ENCODE data around the gene RFX4. TPM values are rescaled to one million over a fixed set of nuclear protein-coding genes. Genes with fewer than 3 reads are reported as not detected.

RFX4 gene
- total RNA-seq, 1 experiment from 2014 or later: not detected

DNA sequence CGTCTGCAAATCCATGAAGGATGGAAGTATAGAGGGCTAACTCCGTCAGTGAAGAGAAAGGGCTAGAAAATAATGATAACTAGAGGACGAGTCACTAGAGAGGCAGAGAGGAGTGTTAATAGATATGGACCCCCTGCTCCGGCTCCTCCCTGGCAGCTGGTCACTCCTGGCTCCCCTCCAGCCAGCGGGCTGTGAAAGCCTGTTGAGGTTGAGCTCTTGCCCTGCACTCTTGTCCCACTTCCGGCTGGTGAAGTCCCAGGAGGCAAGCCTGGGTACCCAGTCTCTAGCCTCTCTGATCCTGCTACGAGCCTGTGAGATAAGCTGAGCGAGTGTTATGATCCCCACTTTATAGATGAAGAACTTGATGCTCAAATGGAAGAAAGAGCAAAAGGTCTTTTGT, 90.3 kb downstream of the RFX4 start (continued):
- TF ChIP-seq, protein P1, sequence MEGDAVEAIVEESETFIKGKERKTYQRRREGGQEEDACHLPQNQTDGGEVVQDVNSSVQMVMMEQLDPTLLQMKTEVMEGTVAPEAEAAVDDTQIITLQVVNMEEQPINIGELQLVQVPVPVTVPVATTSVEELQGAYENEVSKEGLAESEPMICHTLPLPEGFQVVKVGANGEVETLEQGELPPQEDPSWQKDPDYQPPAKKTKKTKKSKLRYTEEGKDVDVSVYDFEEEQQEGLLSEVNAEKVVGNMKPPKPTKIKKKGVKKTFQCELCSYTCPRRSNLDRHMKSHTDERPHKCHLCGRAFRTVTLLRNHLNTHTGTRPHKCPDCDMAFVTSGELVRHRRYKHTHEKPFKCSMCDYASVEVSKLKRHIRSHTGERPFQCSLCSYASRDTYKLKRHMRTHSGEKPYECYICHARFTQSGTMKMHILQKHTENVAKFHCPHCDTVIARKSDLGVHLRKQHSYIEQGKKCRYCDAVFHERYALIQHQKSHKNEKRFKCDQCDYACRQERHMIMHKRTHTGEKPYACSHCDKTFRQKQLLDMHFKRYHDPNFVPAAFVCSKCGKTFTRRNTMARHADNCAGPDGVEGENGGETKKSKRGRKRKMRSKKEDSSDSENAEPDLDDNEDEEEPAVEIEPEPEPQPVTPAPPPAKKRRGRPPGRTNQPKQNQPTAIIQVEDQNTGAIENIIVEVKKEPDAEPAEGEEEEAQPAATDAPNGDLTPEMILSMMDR (IDR thresholded peaks at IDR 0.05 in 2 of 3, conservative IDR thresholded peaks at IDR 0.05 in 1 of 3; ENCODE audit: borderline replicate concordance in 1 of 3, insufficient read depth in 1 of 3, low read depth in 2 of 3, low read length in 2 of 3): no peak

DNA sequence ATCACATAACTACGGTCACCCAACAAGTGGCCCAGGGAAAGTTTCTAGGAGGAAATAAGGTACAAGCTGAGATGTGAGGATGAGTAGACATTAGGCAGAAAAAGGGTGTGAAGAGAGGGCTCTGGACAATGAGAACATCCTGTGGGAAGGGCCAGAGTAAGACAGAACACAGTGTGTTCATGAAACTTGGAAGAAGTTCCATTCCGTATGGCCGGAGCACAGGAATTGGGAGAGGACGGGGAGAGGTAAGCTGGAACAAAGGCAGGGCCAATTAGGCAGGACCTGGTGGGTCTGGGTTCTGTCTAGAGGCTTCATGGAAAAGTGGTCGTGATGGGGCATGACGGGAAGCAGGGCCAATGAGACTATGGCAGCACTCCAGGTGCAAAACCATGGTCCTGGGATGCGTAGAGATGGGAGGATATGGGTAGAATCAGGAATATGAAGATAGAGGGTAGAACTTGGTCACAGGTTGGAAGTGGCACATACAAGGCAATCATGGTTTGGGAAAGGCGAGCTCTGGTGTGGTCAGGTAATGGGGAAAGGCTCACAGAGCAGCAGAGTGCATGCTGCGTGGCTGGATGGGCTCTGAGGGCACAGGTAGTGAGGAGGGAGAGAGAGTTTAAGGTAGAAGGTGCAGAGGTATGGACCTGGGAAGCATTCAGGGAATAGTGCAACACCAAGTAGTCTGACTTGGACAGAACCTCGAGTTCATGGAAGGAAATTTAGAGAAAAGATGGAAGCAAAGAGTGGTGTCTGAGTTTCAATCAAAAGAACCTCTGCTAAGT, 93.0 kb downstream of the RFX4 start:
- ChIA-PET POLR2A (no interaction called here), CTCF (no interaction called here), RAD21 (ENCODE audit: low non-redundant PET in 1 of 2, low total read pairs in 2 of 2, uncharacterized antibody in 2 of 2, unreplicated experiment in 2 of 2) (no interaction called here)
- H3K4me1 ChIP-seq (ENCODE audit: control insufficient read depth in 1 of 2, insufficient read depth in 2 of 2, low read length in 2 of 2): no peaks in the 10 kb centered on the region
- H3K9ac ChIP-seq (ENCODE audit: low read length): no peak overlapping the region
- BruUV-seq (replicated peaks): no TSS peak
- H3K27ac ChIP-seq (ENCODE audit: low read depth, low read length): no peak overlapping the region
- intact Hi-C loops (cut with micrococcal nuclease): no loop called here
- H2AFZ ChIP-seq (ENCODE audit: low read depth, low read length, poor library complexity, severe bottlenecking): no peak overlapping the region
- no peaks in the 10 kb centered on the region for H3K9me3 ChIP-seq (ENCODE audit: control insufficient read depth in 1 of 2, insufficient read depth in 1 of 2, low read depth in 1 of 2, low read length in 2 of 2)
- H3K4me3 ChIP-seq (replicated peaks in 1 of 2; ENCODE audit: low read depth in 1 of 2, low read length in 2 of 2): no peak overlapping the region
- no peaks in the 10 kb centered on the region for H3K9me2 ChIP-seq (ENCODE audit: insufficient read depth)
- ATAC-seq (no peak), DNase-seq (ENCODE audit: low read depth, low spot score) (no peak)
- no peaks in the 10 kb centered on the region for H3K36me3 ChIP-seq (ENCODE audit: control insufficient read depth in 1 of 2, insufficient read depth in 2 of 2, low read length in 2 of 2)
- TF ChIP-seq SIN3A (IDR thresholded peaks at IDR 0.05; ENCODE audit: low read depth) (no peak), POLR2AphosphoS5 (IDR thresholded peaks at IDR 0.05; ENCODE audit: low read depth, low read length) (no peak), SRF (IDR thresholded peaks at IDR 0.05; ENCODE audit: low read depth) (no peak), ZNF274 (IDR thresholded peaks at IDR 0.05; ENCODE audit: low read depth, low read length) (no peak), YY1 (IDR thresholded peaks at IDR 0.05; ENCODE audit: extremely low read depth, insufficient replicate concordance, low read depth, low read length) (no peak), FOSL1 (IDR thresholded peaks at IDR 0.05; ENCODE audit: low read depth) (no peak), EZH2 (IDR thresholded peaks at IDR 0.05) (no peak), RAD21 (IDR thresholded peaks at IDR 0.05; ENCODE audit: low read depth) (no peak), JUND (IDR thresholded peaks at IDR 0.05) (no peak), CEBPB (IDR thresholded peaks at IDR 0.05; ENCODE audit: low read depth) (no peak), POLR2A (IDR thresholded peaks at IDR 0.05; ENCODE audit: borderline replicate concordance, extremely low read depth, insufficient read depth, insufficient read length) (no peak), TCF7L2 (IDR thresholded peaks at IDR 0.05; ENCODE audit: borderline replicate concordance, extremely low read depth, insufficient read depth, insufficient read length) (no peak), ZFX (IDR thresholded peaks at IDR 0.05) (no peak), CBX3 (IDR thresholded peaks at IDR 0.05; ENCODE audit: low read depth) (no peak)
- TF ChIP-seq, protein P2, sequence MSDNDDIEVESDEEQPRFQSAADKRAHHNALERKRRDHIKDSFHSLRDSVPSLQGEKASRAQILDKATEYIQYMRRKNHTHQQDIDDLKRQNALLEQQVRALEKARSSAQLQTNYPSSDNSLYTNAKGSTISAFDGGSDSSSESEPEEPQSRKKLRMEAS (IDR thresholded peaks at IDR 0.05): no peak
- TF ChIP-seq, protein P3, sequence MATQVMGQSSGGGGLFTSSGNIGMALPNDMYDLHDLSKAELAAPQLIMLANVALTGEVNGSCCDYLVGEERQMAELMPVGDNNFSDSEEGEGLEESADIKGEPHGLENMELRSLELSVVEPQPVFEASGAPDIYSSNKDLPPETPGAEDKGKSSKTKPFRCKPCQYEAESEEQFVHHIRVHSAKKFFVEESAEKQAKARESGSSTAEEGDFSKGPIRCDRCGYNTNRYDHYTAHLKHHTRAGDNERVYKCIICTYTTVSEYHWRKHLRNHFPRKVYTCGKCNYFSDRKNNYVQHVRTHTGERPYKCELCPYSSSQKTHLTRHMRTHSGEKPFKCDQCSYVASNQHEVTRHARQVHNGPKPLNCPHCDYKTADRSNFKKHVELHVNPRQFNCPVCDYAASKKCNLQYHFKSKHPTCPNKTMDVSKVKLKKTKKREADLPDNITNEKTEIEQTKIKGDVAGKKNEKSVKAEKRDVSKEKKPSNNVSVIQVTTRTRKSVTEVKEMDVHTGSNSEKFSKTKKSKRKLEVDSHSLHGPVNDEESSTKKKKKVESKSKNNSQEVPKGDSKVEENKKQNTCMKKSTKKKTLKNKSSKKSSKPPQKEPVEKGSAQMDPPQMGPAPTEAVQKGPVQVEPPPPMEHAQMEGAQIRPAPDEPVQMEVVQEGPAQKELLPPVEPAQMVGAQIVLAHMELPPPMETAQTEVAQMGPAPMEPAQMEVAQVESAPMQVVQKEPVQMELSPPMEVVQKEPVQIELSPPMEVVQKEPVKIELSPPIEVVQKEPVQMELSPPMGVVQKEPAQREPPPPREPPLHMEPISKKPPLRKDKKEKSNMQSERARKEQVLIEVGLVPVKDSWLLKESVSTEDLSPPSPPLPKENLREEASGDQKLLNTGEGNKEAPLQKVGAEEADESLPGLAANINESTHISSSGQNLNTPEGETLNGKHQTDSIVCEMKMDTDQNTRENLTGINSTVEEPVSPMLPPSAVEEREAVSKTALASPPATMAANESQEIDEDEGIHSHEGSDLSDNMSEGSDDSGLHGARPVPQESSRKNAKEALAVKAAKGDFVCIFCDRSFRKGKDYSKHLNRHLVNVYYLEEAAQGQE (IDR thresholded peaks at IDR 0.05; ENCODE audit: low read depth): no peak
- TF ChIP-seq, protein P1 (IDR thresholded peaks at IDR 0.05 in 2 of 3, conservative IDR thresholded peaks at IDR 0.05 in 1 of 3; ENCODE audit: borderline replicate concordance in 1 of 3, insufficient read depth in 1 of 3, low read depth in 2 of 3, low read length in 2 of 3): no peak
- no peaks in the 10 kb centered on the region for H4K20me1 ChIP-seq (ENCODE audit: insufficient read depth)
- H3K4me2 ChIP-seq (ENCODE audit: low read length): no peak overlapping the region
- peaks cover 6% of the 10 kb centered on the region for H3K27me3 ChIP-seq (ENCODE audit: insufficient read depth, low read length)
- H3K79me2 ChIP-seq (ENCODE audit: insufficient read depth, low read length): no peaks in the 10 kb centered on the region

Data from HCT116 (cell line).